Activated T-helper 17 cell treated with anti-CD3 and anti-CD28 coated beads, Interleukin-2, amount 50 U/mL, for 72 hours (primary cell): ENCODE data around the gene ZNF628. TPM values are rescaled to one million over a fixed set of nuclear protein-coding genes. Genes with fewer than 3 reads are reported as not detected.

Source experiments
- ATAC-seq: fragments of 150-1000 bp; cut with Tn5 transposase; replicated peaks from 2 replicates; pipeline ENCODE4 v1.10.0; 2021; ENCODE audit warnings: mild to moderate bottlenecking, moderate library complexity
- H3K27ac Mint-ChIP-seq: one replicate; pipeline ENCODE4 v1.8.0; 2022; ENCODE audit warnings: mixed read lengths
- H3K27me3 Mint-ChIP-seq: one replicate; pipeline ENCODE4 v1.8.0; 2022; ENCODE audit warnings: mixed read lengths
- H3K36me3 Mint-ChIP-seq: one replicate; pipeline ENCODE4 v1.8.0; 2022; ENCODE audit warnings: low read depth, mild to moderate bottlenecking, mixed read lengths
- H3K4me1 Mint-ChIP-seq: one replicate; pipeline ENCODE4 v1.8.0; 2022; ENCODE audit warnings: mixed read lengths
- H3K4me3 Mint-ChIP-seq: one replicate; pipeline ENCODE4 v1.8.0; 2022; ENCODE audit warnings: mild to moderate bottlenecking, mixed read lengths
- H3K9me3 Mint-ChIP-seq: one replicate; pipeline ENCODE4 v1.8.0; 2022; ENCODE audit warnings: mixed read lengths
- total RNA-seq, 2 donors: library from RNA; stranded (reverse); gene quantifications; one replicate each; pipeline ENCODE4 v1.2.3, GENCODE V29; 2022

The ZNF628 gene
- total RNA-seq, 2 donors from 2014 or later: 11.1 to 11.3 TPM

- peak overlapping the region; percentile 9 for H3K27ac Mint-ChIP-seq
- peaks cover 4% of the 10 kb centered on the region for H3K36me3 Mint-ChIP-seq
- H3K4me3 Mint-ChIP-seq: no peak overlapping the region
- H3K9me3 Mint-ChIP-seq: no peaks in the 10 kb centered on the region
- no peak for ATAC-seq
- no peaks in the 10 kb centered on the region for H3K27me3 Mint-ChIP-seq
- H3K4me1 Mint-ChIP-seq: peaks cover 15% of the 10 kb centered on the region
These were observed 26.0 kb downstream of the ZNF628 start for GRCh38 chr19:55502197-55502952.

GRCh38 chr19:55503157-55503501 lies 26.7 kb downstream of the ZNF628 start:
- H3K4me3 Mint-ChIP-seq: peak overlapping the region; percentile 76
- no peak for ATAC-seq

GRCh38 chr19:55503502-55504251 lies 27.3 kb downstream of the ZNF628 start:
- ATAC-seq: peak; percentile 96
- peak overlapping the region; percentile 73 for H3K27ac Mint-ChIP-seq

More at GRCh38 chr19:55503157-55503501, 26.7 kb downstream of the ZNF628 start:
- peaks cover 15% of the 10 kb centered on the region for H3K4me1 Mint-ChIP-seq
- H3K9me3 Mint-ChIP-seq: no peaks in the 10 kb centered on the region
- peak overlapping the region; percentile 73 for H3K27ac Mint-ChIP-seq
- peaks cover 4% of the 10 kb centered on the region for H3K36me3 Mint-ChIP-seq
- peaks cover 6% of the 10 kb centered on the region for H3K27me3 Mint-ChIP-seq

GRCh38 chr19:55504252-55504603 lies 27.8 kb downstream of the ZNF628 start:
- no peaks in the 10 kb centered on the region for H3K9me3 Mint-ChIP-seq
- peaks cover 10% of the 10 kb centered on the region for H3K27me3 Mint-ChIP-seq
- ATAC-seq: no peak
- H3K4me1 Mint-ChIP-seq: peaks cover 15% of the 10 kb centered on the region
- peaks cover 4% of the 10 kb centered on the region for H3K36me3 Mint-ChIP-seq
- peak overlapping the region; percentile 73 for H3K27ac Mint-ChIP-seq
- H3K4me3 Mint-ChIP-seq: peak overlapping the region; percentile 76

More at GRCh38 chr19:55503502-55504251, 27.3 kb downstream of the ZNF628 start:
- Mint-ChIP-seq H3K27me3 (peaks cover 6% of the 10 kb centered on the region), H3K36me3 (peaks cover 4% of the 10 kb centered on the region), H3K4me1 (peaks cover 15% of the 10 kb centered on the region), H3K4me3 (peak overlapping the region; percentile 76), H3K9me3 (no peaks in the 10 kb centered on the region)

- Mint-ChIP-seq H3K4me3 (no peak overlapping the region), H3K27me3 (peaks cover 11% of the 10 kb centered on the region), H3K27ac (no peak overlapping the region), H3K36me3 (peaks cover 4% of the 10 kb centered on the region), H3K4me1 (peaks cover 15% of the 10 kb centered on the region), H3K9me3 (no peaks in the 10 kb centered on the region)
- no peak for ATAC-seq
These were observed 28.6 kb downstream of the ZNF628 start for GRCh38 chr19:55504981-55505380.

- peaks cover 6% of the 10 kb centered on the region for H3K4me1 Mint-ChIP-seq
- no peak overlapping the region for H3K4me3 Mint-ChIP-seq
- H3K9me3 Mint-ChIP-seq: no peaks in the 10 kb centered on the region
These were observed 31.7 kb downstream of the ZNF628 start for GRCh38 chr19:55508120-55508519.

GRCh38 chr19:55516878-55517620 lies 40.6 kb downstream of the ZNF628 start:
- peak; percentile 100 for ATAC-seq
- H3K36me3 Mint-ChIP-seq: no peaks in the 10 kb centered on the region
- H3K27me3 Mint-ChIP-seq: peaks cover 5% of the 10 kb centered on the region
- peak overlapping the region; percentile 63 for H3K4me3 Mint-ChIP-seq
- H3K4me1 Mint-ChIP-seq: no peaks in the 10 kb centered on the region
- no peak overlapping the region for H3K27ac Mint-ChIP-seq
- no peaks in the 10 kb centered on the region for H3K9me3 Mint-ChIP-seq

More at GRCh38 chr19:55508120-55508519, 31.7 kb downstream of the ZNF628 start:
- H3K27ac Mint-ChIP-seq: no peak overlapping the region
- no peak for ATAC-seq
- H3K27me3 Mint-ChIP-seq: peaks cover 20% of the 10 kb centered on the region
- peaks cover 4% of the 10 kb centered on the region for H3K36me3 Mint-ChIP-seq

- Mint-ChIP-seq H3K9me3 (no peaks in the 10 kb centered on the region), H3K4me1 (no peaks in the 10 kb centered on the region), H3K27me3 (peaks cover 3% of the 10 kb centered on the region), H3K36me3 (no peaks in the 10 kb centered on the region), H3K27ac (no peak overlapping the region), H3K4me3 (no peak overlapping the region)
- ATAC-seq: no peak
These were observed 43.3 kb downstream of the ZNF628 start for GRCh38 chr19:55519451-55520311.

GRCh38 chr19:55520691-55521292 lies 44.4 kb downstream of the ZNF628 start:
- Mint-ChIP-seq H3K36me3 (no peaks in the 10 kb centered on the region), H3K9me3 (no peaks in the 10 kb centered on the region), H3K27me3 (peaks cover 3% of the 10 kb centered on the region), H3K4me1 (no peaks in the 10 kb centered on the region), H3K4me3 (no peak overlapping the region), H3K27ac (no peak overlapping the region)
- ATAC-seq: no peak

GRCh38 chr19:55525289-55526101 lies 49.1 kb downstream of the ZNF628 start:
- ATAC-seq: no peak
- Mint-ChIP-seq H3K4me1 (no peaks in the 10 kb centered on the region), H3K4me3 (no peak overlapping the region), H3K27me3 (peaks cover 3% of the 10 kb centered on the region), H3K27ac (no peak overlapping the region), H3K9me3 (no peaks in the 10 kb centered on the region), H3K36me3 (no peaks in the 10 kb centered on the region)

GRCh38 chr19:55526216-55527196 lies 50.1 kb downstream of the ZNF628 start:
- Mint-ChIP-seq H3K4me1 (no peaks in the 10 kb centered on the region), H3K36me3 (no peaks in the 10 kb centered on the region), H3K4me3 (no peak overlapping the region), H3K27ac (no peak overlapping the region), H3K9me3 (no peaks in the 10 kb centered on the region), H3K27me3 (peaks cover 3% of the 10 kb centered on the region)
- ATAC-seq: no peak
